Stimulated activated CD4-positive, alpha-beta T cell treated with anti-CD3 and anti-CD28 coated beads, TNF-alpha, amount 100 ng/mL, for 48 hours (primary cell): ENCODE results near the gene FAM161A.
"Not testable (repeated sequence)": the region's sequence is repeated elsewhere in the genome, so short reads cannot be mapped to it uniquely, and the experiment has no call there.

Experiments
- DNase-seq, 3 donors: peaks; one replicate each; pipeline ENCODE4 v3.0.0-alpha.2; 2020; ENCODE audit warnings: low read depth in 3 of 3

The FAM161A gene

GRCh38 chr2:61845320-61845719 is 8.5 kb downstream of the FAM161A start:
- DNase-seq: no peak

GRCh38 chr2:61841286-61841685 is 12.6 kb downstream of the FAM161A start:
- DNase-seq: no peak

DNA sequence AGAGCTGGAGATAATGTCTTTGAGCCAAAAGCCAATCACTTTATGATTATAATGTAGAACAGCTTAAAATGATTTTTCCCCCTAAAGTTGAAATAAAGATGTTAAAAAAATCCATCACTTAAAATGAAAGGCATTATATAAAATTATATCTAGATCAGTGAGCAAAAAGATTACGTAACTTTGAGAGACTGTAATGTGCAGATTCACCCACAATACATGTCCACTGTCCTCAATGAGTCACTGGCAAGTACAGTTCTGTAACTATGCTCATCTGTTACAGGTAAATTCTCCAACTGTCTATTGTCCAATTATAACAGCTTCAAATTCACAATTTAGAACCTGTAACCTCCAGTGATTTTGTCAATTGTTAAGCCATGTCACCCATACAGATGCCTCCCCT is 19.0 kb downstream of the FAM161A start:
- no peak for DNase-seq

GRCh38 chr2:61833971-61834370 is 19.9 kb downstream of the FAM161A start:
- DNase-seq: no peak

GRCh38 chr2:61832183-61832841 is 21.5 kb downstream of the FAM161A start:
- no peak for DNase-seq

DNA sequence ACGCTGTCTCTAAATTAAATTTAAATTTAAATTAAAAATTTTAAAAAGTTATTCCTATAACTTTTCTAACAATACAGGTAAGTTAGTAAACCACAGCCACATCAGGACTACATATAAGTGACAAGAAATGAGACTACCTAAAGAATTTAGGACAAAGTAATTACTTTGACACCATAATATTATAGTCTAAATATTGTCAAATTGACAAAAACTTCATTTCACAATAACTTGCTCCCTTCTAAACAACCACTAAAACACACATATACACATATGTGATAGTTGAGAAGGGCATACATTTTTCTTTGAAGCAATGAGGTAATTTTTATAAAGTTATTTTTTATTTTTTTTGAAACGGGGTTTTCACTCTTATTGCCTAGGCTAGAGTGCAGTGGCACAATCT is 31.6 kb downstream of the FAM161A start:
- no peak for DNase-seq

GRCh38 chr2:61816480-61817355 is 37.1 kb downstream of the FAM161A start:
- DNase-seq: no peak

DNA sequence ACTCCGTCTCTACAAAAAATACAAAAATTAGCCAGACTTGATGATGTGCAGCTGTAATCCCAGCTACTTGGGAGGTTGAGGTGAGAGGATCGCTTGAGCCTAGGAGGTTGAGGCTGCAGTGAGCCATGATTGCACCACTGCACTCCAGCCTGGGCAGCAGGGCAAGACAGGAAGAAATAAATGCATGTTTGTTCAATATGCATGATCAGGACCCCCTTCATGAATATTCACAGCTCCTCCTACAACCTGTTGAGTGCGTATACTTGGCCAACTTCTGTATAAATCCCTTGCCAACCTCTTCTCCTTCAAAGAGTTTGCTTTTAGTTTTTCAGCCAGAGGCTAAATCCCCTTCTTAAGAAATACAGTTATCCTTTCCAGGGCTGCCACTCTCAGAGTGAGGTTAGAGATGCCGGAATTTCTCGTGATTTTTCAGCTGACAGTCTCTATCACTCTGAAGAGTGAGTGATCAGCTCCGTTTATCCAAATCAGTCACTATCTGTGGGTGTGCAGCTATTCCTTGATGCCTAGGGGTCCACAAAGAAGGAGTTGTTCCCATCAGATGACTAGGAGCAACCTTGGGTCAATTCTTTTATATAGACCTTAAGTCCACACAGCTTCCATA is 39.2 kb downstream of the FAM161A start:
- no peak for DNase-seq

- DNase-seq: not testable (repeated sequence)
Observed at GRCh38 chr2:61813314-61813713, 40.5 kb downstream of the FAM161A start.

- DNase-seq: no peak
Observed at GRCh38 chr2:61811821-61812220, 42.0 kb downstream of the FAM161A start.

DNA sequence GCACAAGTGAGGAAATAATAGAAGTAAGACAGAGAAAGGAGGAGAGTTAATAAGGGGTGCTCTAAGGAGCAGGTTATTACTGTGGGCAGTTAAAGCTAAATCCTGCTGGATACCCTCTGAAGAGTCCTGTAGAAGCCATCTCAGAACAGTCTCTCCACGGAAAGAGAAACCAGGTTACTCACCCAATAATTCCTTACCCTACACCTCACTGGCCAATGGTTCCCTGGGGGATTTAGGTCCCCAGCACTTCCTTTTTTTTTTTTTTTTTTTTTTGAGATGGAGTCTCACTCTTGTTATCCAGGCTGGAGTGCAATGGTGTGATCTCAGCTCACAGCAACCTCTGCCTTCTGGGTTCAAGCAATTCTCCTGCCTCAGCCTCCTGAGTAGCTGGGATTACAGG is 43.7 kb downstream of the FAM161A start:
- not testable (repeated sequence) for DNase-seq

GRCh38 chr2:61808693-61809092 is 45.2 kb downstream of the FAM161A start:
- DNase-seq: not testable (repeated sequence)

DNA sequence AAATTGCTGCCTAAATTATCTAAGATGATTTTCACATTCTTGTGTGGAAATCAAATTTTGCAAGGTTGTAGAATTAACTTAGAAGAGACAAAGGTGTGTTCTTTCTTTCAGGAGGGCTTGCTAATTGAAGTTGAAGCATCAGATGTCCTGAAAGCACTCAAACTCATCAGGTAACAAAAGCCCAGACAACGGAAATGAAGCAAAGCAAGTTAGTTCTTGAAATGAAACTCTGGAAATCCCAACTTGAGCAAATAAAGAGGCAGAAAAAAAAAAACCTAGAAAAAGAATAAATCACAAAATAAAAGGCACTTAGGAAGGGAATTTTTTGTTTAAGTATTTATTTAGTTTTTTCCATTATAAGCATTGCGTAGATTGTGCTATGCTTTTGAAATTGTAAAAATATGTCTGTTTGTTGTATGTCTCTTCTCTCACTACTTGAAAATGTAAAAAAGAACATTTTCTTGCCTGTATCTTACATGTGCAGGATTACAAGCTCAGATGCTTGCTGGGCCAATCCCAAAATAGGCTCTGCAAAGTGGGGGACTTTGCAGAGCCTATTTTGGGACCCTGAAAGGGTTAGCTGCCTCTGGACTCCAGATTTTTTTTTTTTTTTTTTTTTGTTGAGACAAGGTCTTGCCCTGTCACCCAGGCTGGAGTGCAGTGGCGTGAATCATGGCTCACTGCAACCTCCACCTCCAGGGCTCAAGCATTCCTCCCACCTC is 46.7 kb downstream of the FAM161A start:
- DNase-seq: no peak

- DNase-seq: no peak
Observed at GRCh38 chr2:61802548-61802947, 51.3 kb downstream of the FAM161A start.

GRCh38 chr2:61799099-61799498 is 54.8 kb downstream of the FAM161A start:
- no peak for DNase-seq

GRCh38 chr2:61797446-61797845 is 56.4 kb downstream of the FAM161A start:
- not testable (repeated sequence) for DNase-seq

- no peak for DNase-seq
Observed at GRCh38 chr2:61795408-61795807, 58.5 kb downstream of the FAM161A start.

DNA sequence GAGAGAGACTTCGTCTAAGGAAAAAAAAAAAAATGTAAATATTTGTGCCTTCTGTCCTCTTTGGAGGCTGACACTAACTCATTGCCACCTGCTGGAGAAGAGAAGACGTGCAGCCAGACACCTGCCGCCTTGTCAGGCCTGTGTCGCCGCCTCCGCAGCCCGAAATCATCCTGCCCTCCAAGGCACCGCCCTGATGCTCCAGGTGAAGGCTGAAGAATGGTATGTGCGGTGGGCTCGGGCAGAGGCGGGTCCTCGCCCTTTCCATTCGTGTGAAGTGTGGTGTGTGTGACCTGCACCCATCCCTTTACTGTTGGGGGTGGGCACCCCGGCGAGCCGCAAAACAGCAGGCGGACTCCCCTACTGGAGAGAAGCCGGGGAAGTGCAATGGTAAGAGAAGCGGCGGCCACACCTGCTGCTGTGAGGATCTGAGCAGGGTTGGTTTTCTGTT is 60.4 kb downstream of the FAM161A start:
- peak; percentile 58 to 62 (median 59) for DNase-seq

GRCh38 chr2:61792355-61792890 is 61.4 kb downstream of the FAM161A start:
- no peak for DNase-seq

GRCh38 chr2:61789807-61790602 is 63.9 kb downstream of the FAM161A start:
- no peak for DNase-seq
